Measurements from ENCODE around the gene FAM81A.

Gene FAM81A

GRCh38 chr15:59439576-59439975 is 1.6 kb downstream of the FAM81A start:
- no peaks in the 10 kb centered on the region for H3K9me3 ChIP-seq (ENCODE audit: severe bottlenecking)
- no peak overlapping the region for H3K27ac ChIP-seq
- no peak overlapping the region for H3K4me3 ChIP-seq (ENCODE audit: low read depth, low read length)
- H3K36me3 ChIP-seq: no peaks in the 10 kb centered on the region
- H3K27me3 ChIP-seq (ENCODE audit: insufficient read depth, low read depth, severe bottlenecking): no peaks in the 10 kb centered on the region
- no peak for TF ChIP-seq CTCF (IDR thresholded peaks at IDR 0.05; ENCODE audit: low read depth, low read length)
- DNase-seq: no peak

GRCh38 chr15:59443341-59444072 is 5.5 kb downstream of the FAM81A start:
- no peak for TF ChIP-seq CTCF (IDR thresholded peaks at IDR 0.05; ENCODE audit: low read depth, low read length)
- no peaks in the 10 kb centered on the region for H3K36me3 ChIP-seq
- no peaks in the 10 kb centered on the region for H3K9me3 ChIP-seq (ENCODE audit: severe bottlenecking)
- H3K27ac ChIP-seq: no peak overlapping the region
- H3K4me3 ChIP-seq (ENCODE audit: low read depth, low read length): no peak overlapping the region
- DNase-seq: no peak
- no peaks in the 10 kb centered on the region for H3K27me3 ChIP-seq (ENCODE audit: insufficient read depth, low read depth, severe bottlenecking)

DNA sequence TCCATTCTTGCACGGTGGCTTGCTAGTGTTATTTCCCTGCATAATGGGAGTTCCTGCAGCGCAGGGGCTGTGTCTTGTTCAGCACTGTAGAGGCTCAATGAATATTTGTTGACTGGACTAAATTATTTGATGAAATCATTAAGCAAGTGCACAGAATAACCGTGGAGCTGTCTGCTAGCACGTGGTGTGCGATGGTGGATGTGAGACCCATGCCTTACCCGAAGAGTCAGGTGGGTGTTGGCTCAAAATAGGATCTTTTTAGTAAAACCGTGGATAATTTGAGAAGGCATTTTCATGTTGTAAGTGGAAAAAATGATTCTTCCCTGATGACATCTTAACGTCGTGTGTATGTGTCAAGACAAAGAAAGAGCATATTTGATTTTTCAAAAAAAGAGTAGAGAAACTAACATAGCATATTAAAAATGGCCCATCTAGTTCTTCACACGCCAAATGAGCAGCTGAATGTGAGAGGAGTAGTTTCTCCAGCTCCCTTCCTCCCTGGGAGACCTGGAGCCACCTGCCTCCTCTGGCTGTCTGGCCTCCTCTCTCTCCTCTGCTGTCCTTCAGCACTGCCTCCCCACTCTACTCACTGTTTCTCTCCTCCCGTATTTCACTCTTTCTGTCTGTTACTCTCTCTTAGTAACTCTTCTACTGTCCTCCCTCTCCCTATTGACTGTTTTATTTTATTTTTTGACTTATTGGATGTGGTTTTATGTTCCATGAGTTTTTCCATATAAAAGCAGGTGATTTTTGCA is 6.3 kb downstream of the FAM81A start:
- no peaks in the 10 kb centered on the region for H3K36me3 ChIP-seq
- no peak for TF ChIP-seq CTCF (IDR thresholded peaks at IDR 0.05; ENCODE audit: low read depth, low read length)
- DNase-seq: no peak
- H3K27me3 ChIP-seq (ENCODE audit: insufficient read depth, low read depth, severe bottlenecking): no peaks in the 10 kb centered on the region
- H3K9me3 ChIP-seq (ENCODE audit: severe bottlenecking): no peaks in the 10 kb centered on the region
- no peak overlapping the region for H3K27ac ChIP-seq
- no peak overlapping the region for H3K4me3 ChIP-seq (ENCODE audit: low read depth, low read length)

DNA sequence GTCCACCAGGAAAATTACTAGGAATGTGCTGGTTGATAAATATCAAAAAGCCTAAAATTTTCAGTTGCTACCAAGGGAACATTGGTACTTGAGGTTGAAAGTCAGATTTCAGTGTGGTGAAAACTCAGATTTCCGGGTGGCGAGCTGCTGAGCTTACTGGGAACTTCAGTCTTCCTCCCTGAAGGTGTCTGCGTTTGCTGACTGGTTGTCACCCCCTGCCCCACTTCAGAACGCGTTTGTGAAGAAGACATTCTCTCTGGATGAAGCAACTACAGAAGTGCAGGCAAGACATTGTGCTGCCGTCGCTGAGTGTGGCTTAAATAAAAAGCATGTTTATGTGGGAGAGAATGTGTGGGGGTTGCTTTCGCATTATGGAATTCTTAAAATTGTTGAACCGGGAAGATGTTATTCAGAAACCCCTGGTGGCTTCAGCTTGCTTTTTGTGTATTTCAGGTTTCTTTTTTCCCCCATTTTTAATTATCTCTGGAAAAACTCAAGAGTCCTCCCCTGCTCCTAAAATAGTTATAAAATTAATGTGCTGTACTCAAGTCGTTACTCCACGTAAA is 7.1 kb downstream of the FAM81A start:
- Histone ChIP-seq H3K27ac (no peak overlapping the region), H3K4me3 (ENCODE audit: low read depth, low read length) (no peak overlapping the region), H3K36me3 (no peaks in the 10 kb centered on the region), H3K27me3 (ENCODE audit: insufficient read depth, low read depth, severe bottlenecking) (no peaks in the 10 kb centered on the region), H3K9me3 (ENCODE audit: severe bottlenecking) (no peaks in the 10 kb centered on the region)
- no peak for TF ChIP-seq CTCF (IDR thresholded peaks at IDR 0.05; ENCODE audit: low read depth, low read length)
- no peak for DNase-seq

DNA sequence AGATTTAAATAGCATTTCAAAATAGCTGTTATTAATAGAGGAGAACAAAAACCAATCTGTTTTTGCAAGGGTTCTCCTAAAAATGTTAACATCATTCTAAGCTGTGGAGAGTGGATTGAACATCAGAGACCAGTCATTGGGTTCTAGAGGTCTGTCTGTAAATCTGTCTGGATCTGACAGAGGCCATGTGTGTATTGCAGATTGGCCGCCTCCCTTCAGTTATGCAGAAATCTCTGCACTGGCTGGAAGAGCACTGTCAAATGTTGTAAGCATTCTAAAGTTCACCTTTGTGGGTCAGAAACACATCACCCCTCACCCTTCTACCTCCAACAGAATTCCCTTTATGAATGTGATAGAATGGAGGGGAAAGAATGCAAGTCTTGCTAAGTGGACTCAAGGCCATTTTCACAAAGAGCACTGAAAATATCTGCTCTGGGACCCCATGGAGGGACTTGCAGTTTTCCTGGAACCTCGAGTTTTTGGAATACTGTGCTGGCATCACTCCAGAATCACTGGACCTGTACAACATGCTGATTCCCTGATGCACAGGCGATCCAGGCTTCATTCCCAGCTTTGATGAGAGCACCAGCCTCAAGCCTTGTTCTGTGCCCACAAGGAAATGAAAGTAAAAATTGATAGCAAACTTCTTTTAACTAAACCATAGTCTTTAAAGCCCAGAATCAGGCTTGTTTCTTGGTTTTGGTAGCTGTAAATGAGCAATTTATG is 8.4 kb downstream of the FAM81A start:
- TF ChIP-seq CTCF (IDR thresholded peaks at IDR 0.05; ENCODE audit: low read depth, low read length): no peak
- no peak overlapping the region for H3K4me3 ChIP-seq (ENCODE audit: low read depth, low read length)
- H3K9me3 ChIP-seq (ENCODE audit: severe bottlenecking): no peaks in the 10 kb centered on the region
- no peaks in the 10 kb centered on the region for H3K36me3 ChIP-seq
- no peaks in the 10 kb centered on the region for H3K27me3 ChIP-seq (ENCODE audit: insufficient read depth, low read depth, severe bottlenecking)
- no peak for DNase-seq
- no peak overlapping the region for H3K27ac ChIP-seq

Data from WERI-Rb-1 (cell line).